SK-N-SH treated with all-trans-retinoic acid at 6 μM for 48 hours (cell line): Measurements from ENCODE around the gene EPHB3.

Experiments
- ZNF565 ChIP-seq: fragments of 450-650 bp; formaldehyde crosslinking; conservative IDR thresholded peaks from 2 replicates; pipeline ENCODE4 v1.5.0; 2020; ENCODE audit warnings: low read depth, mild to moderate bottlenecking, moderate library complexity
- TF ChIP-seq, protein P1 (sequence below): fragments of 250-450 bp; sonication (Bioruptor Pico); IDR thresholded peaks from 2 replicates; pipeline ENCODE4 v1.8.0; 2021; ENCODE audit warnings: low read depth, mild to moderate bottlenecking, moderate library complexity, borderline replicate concordance
- TF ChIP-seq, protein P2 (sequence below): fragments of 250-450 bp; sonication (Bioruptor Pico); IDR thresholded peaks from 2 replicates; pipeline ENCODE4 v1.5.0; 2020; ENCODE audit warnings: mild to moderate bottlenecking, moderate library complexity

DNA sequence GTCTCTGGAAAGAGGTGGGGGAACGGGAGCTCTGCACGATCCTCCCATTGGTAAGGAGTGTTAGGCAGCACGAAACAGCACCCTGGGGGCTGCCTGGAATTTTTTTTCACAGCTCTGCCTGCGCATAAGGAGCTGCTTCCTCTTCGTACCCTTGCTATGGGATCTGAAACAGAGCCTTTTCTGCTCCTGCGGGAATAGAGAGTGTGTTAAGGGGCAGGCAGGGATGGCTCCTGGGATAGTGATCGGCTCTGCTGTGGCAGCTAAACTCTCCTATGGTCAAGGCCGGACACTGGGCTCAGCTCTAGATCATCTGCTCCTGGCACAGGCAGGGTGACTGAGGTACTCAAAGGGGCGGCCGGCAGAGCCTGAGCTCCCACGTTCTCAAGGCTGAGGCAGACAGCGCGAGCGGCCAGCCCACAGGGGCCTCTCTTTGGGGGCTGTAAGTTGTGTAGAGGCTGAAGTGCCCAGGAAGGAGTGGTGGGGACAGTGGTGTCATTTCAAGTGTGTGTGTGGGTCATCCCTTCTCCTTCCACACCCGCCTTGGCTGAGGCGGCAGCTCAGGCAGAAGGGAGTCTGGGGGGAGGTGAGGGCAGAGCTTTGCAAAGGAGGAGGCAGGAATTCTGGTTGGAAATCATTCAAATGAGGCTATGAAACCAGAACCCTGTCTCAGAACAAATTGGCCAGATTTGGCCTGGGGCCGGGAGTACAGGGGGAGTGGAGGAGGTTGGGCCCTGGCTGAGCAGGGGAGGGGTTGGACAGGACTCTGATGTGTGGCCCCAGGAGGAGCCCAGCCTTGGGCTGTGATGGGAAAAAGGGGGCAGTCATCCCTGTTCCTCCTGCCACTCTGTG lies 31.0 kb downstream of the EPHB3 start:
- TF ChIP-seq, protein P1, sequence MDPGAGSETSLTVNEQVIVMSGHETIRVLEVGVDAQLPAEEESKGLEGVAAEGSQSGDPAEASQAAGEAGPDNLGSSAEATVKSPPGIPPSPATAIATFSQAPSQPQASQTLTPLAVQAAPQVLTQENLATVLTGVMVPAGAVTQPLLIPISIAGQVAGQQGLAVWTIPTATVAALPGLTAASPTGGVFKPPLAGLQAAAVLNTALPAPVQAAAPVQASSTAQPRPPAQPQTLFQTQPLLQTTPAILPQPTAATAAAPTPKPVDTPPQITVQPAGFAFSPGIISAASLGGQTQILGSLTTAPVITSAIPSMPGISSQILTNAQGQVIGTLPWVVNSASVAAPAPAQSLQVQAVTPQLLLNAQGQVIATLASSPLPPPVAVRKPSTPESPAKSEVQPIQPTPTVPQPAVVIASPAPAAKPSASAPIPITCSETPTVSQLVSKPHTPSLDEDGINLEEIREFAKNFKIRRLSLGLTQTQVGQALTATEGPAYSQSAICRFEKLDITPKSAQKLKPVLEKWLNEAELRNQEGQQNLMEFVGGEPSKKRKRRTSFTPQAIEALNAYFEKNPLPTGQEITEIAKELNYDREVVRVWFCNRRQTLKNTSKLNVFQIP = no peak
- TF ChIP-seq ZNF565 (CRISPR knock-in tag) = no peak
- TF ChIP-seq, protein P2, sequence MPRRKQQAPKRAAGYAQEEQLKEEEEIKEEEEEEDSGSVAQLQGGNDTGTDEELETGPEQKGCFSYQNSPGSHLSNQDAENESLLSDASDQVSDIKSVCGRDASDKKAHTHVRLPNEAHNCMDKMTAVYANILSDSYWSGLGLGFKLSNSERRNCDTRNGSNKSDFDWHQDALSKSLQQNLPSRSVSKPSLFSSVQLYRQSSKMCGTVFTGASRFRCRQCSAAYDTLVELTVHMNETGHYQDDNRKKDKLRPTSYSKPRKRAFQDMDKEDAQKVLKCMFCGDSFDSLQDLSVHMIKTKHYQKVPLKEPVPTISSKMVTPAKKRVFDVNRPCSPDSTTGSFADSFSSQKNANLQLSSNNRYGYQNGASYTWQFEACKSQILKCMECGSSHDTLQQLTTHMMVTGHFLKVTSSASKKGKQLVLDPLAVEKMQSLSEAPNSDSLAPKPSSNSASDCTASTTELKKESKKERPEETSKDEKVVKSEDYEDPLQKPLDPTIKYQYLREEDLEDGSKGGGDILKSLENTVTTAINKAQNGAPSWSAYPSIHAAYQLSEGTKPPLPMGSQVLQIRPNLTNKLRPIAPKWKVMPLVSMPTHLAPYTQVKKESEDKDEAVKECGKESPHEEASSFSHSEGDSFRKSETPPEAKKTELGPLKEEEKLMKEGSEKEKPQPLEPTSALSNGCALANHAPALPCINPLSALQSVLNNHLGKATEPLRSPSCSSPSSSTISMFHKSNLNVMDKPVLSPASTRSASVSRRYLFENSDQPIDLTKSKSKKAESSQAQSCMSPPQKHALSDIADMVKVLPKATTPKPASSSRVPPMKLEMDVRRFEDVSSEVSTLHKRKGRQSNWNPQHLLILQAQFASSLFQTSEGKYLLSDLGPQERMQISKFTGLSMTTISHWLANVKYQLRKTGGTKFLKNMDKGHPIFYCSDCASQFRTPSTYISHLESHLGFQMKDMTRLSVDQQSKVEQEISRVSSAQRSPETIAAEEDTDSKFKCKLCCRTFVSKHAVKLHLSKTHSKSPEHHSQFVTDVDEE = no peak
